Tibial artery (tissue), 4 donors: ENCODE results near the gene GMNN.

ENCODE experiments used
- DNase-seq, 2 donors: peaks; one replicate each; pipeline ENCODE4 v3.0.0-alpha.2; 2019
- H3K27ac ChIP-seq, 2 donors: fragments of 200-600 bp; sonication (generic) in 1 of 2; 1 replicate in 1 of 2; 2 replicates in 1 of 2; pipeline ENCODE4 v1.5.1; 2018 to 2019; ENCODE audit warnings: mild to moderate bottlenecking in 1 of 2
- H3K27me3 ChIP-seq, 2 donors: fragments of 200-600 bp; sonication (generic) in 1 of 2; one replicate each; pipeline versions ENCODE4 v1.5.1 to v1.6.0; 2016 to 2019
- H3K36me3 ChIP-seq, 3 donors: fragments of 200-600 bp; sonication (generic) in 2 of 3; one replicate each; pipeline ENCODE4 v1.5.1; 2016 to 2019; ENCODE audit warnings: mild to moderate bottlenecking in 2 of 3
- H3K4me1 ChIP-seq, 4 donors: fragments of 200-600 bp; sonication (generic) in 2 of 4; 1 replicate in 3 of 4; 2 replicates in 1 of 4; pipeline ENCODE4 v1.5.1; 2016 to 2019
- H3K4me3 ChIP-seq, 2 donors: fragments of 200-600 bp; sonication (generic) in 1 of 2; 1 replicate in 1 of 2; 2 replicates in 1 of 2; pipeline ENCODE4 v1.5.1; 2018 to 2019; ENCODE audit warnings: mild to moderate bottlenecking in 2 of 2
- H3K9me3 ChIP-seq, 3 donors: fragments of 200-600 bp; sonication (generic) in 1 of 3; one replicate each; pipeline ENCODE4 v1.5.1; 2016 to 2019
- intact Hi-C: fragments of 100-400 bp; cut with DNase I; formaldehyde crosslinking; loops from one replicate; pipeline ENCODE4 v1.15.0; 2023; ENCODE audit warnings: low total_unique reads
- TF ChIP-seq, protein P1 (sequence below), 2 experiments: fragments of 200-600 bp in 1 of 2; fragments of 450-650 bp in 1 of 2; IDR thresholded peaks; one replicate each; pipeline ENCODE4 v1.5.1; 2017 to 2019; ENCODE audit warnings: antibody characterized with exemption in 2 of 2, mild to moderate bottlenecking in 1 of 2, moderate library complexity in 1 of 2

GMNN gene

DNA sequence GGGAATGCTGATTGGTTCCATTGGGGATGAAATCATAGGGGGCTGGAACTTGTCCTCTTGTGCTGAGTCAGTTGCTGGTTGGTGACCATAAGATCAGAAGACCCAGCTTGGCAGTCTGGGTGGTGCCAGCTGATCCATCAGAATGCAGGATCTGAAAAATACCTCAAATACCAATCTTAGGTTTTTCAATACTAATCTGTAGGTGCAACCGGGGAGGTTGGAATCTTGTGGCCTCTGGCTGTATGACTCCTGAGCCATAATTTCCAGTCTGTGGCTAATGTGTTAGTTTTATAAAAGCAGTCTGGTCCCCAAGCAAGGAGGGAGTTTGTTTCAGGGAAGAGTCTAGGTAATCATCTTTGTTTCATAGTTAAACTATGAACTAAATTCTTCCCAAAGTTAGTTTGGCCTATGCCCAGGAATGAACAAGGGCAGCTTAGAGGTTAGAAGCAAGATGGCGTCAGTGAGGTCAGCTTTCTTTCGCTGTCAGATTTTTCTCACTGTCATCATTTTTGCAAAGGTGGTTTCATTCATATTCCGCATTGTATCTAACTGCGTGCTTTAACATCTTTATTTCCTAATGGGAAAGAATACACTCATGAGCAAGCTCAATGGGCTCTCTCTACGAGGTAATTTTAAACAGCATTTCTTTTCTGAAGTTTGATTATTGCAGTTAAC lies 22.0 kb downstream of the GMNN start:
- Histone ChIP-seq H3K4me3 (no peak overlapping the region), H3K4me1 (no peaks in the 10 kb centered on the region), H3K9me3 (no peaks in the 10 kb centered on the region), H3K27me3 (no peaks in the 10 kb centered on the region), H3K27ac (no peak overlapping the region), H3K36me3 (no peaks in the 10 kb centered on the region)
- no peak for DNase-seq
- TF ChIP-seq, protein P1, sequence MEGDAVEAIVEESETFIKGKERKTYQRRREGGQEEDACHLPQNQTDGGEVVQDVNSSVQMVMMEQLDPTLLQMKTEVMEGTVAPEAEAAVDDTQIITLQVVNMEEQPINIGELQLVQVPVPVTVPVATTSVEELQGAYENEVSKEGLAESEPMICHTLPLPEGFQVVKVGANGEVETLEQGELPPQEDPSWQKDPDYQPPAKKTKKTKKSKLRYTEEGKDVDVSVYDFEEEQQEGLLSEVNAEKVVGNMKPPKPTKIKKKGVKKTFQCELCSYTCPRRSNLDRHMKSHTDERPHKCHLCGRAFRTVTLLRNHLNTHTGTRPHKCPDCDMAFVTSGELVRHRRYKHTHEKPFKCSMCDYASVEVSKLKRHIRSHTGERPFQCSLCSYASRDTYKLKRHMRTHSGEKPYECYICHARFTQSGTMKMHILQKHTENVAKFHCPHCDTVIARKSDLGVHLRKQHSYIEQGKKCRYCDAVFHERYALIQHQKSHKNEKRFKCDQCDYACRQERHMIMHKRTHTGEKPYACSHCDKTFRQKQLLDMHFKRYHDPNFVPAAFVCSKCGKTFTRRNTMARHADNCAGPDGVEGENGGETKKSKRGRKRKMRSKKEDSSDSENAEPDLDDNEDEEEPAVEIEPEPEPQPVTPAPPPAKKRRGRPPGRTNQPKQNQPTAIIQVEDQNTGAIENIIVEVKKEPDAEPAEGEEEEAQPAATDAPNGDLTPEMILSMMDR (IDR thresholded peaks at IDR 0.05), result no peak
- intact Hi-C loops, result no loop called here

GRCh38 chr6:24797596-24798216 lies 23.0 kb downstream of the GMNN start:
- Histone ChIP-seq H3K36me3 (no peaks in the 10 kb centered on the region), H3K9me3 (no peaks in the 10 kb centered on the region), H3K27me3 (no peaks in the 10 kb centered on the region), H3K4me1 (no peaks in the 10 kb centered on the region), H3K4me3 (no peak overlapping the region), H3K27ac (no peak overlapping the region)
- no peak for DNase-seq
- TF ChIP-seq, protein P1 (IDR thresholded peaks at IDR 0.05), result no peak
- intact Hi-C loops, result no loop called here

- intact Hi-C loops, result no loop called here
- Histone ChIP-seq H3K36me3 (no peaks in the 10 kb centered on the region), H3K27me3 (no peaks in the 10 kb centered on the region), H3K4me3 (no peak within 1 kb of the TSS), H3K4me1 (no peaks in the 10 kb centered on the region), H3K9me3 (no peaks in the 10 kb centered on the region), H3K27ac (no peak within 1 kb of the TSS)
- no peak for DNase-seq
- TF ChIP-seq, protein P1 (IDR thresholded peaks at IDR 0.05), result no peak
Measured at GRCh38 chr6:24798740-24799540, 24.2 kb downstream of the GMNN start, which contains the start of gene ARMH2. Gene ARMH2, minus strand, starts transcription at chr6:24798917. Its CDS starts 60 bp downstream, at chr6:24798857.

GRCh38 chr6:24799541-24799915 lies 24.8 kb downstream of the GMNN start:
- intact Hi-C loops, result no loop called here
- no peaks in the 10 kb centered on the region for H3K27me3 ChIP-seq
- H3K36me3 ChIP-seq, result no peaks in the 10 kb centered on the region
- no peaks in the 10 kb centered on the region for H3K4me1 ChIP-seq
- H3K4me3 ChIP-seq, result no peak overlapping the region
- TF ChIP-seq, protein P1 (IDR thresholded peaks at IDR 0.05), result no peak
- no peak overlapping the region for H3K27ac ChIP-seq
- no peaks in the 10 kb centered on the region for H3K9me3 ChIP-seq
- no peak for DNase-seq

DNA sequence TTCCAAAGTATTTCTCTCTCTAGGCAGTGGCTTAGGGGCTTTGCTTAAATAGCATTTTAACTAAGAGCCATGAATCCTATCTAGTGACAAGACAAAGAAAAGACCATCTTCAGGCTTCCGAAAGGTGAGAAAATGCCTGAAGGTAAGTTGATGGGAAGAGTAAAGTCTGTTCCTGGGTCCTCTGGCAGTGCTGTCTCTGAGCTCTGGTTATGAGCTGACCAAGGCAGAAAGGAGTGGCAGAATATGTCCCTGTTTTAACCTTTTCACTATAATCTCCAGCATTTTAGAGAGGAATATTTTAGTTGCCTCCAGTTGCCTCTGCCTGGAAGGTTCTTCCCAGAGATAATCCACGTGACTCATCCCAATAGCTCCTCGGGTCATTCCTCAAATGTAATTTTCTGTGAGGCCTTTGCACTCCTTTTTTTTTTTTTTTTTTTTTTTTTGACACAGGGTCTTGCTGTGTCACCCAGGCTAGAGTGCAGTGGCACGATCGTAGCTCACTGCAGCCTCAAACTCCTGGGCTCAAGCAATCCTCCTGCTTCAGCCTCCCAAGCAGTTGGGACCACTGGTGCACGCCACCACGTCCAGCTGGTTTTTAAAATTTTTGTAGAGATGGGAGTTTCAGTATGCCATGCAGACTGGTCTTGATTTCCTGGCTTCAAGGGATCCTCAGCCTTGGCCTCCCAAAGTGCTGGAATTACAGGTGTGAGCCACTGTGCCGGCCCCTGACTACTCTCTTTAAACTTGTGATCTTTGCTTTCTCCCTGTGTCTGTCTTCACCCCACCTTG lies 27.7 kb downstream of the GMNN start:
- H3K27me3 ChIP-seq, result no peaks in the 10 kb centered on the region
- intact Hi-C loops, result no loop called here
- no peak overlapping the region for H3K4me3 ChIP-seq
- no peak for DNase-seq
- no peak overlapping the region for H3K27ac ChIP-seq
- no peaks in the 10 kb centered on the region for H3K9me3 ChIP-seq
- no peaks in the 10 kb centered on the region for H3K4me1 ChIP-seq
- TF ChIP-seq, protein P1 (IDR thresholded peaks at IDR 0.05), result no peak
- peaks cover 0 to 6% (median 0%) of the 10 kb centered on the region in 3 donors for H3K36me3 ChIP-seq
